ENCODE measurements around the gene FADS3. TPM values are rescaled to one million over a fixed set of nuclear protein-coding genes. Genes with fewer than 3 reads are reported as not detected.
A peak's percentile ranks its signal among the peaks of the same experiment; 100 is the strongest.

FADS3 gene
- total RNA-seq, 1 donor from 2014 or later = 10.1 TPM

DNA sequence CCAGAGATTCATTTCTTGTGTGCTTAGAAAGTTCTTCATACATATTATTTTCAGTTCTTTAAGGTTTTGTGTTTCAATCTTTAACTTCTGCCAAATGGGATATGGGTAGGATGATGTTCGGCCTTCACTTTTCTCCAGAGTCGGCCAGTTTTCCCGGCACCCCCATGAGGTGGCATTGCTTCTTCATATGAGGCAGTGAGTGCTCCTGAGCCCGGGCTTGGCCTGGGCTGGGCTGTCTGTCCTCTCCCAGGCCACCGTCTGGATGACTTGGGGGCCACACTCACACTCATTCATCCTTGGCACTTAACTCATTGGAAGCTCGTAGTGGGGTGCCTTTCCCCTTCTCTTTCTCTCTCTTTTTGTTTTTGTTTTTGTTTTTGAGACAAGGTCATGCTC, 39.4 kb downstream of the FADS3 start:
- no peaks in the 10 kb centered on the region for H3K27me3 ChIP-seq
- no peaks in the 10 kb centered on the region for H3K4me1 ChIP-seq
- no peaks in the 10 kb centered on the region for H3K27me3 Mint-ChIP-seq (ENCODE audit: insufficient read depth, low read depth)
- H3K9me3 ChIP-seq (ENCODE audit: low read depth) = no peaks in the 10 kb centered on the region
- H3K79me2 ChIP-seq (ENCODE audit: low read depth) = peaks cover 38% of the 10 kb centered on the region
- no peaks in the 10 kb centered on the region for H3K9me3 Mint-ChIP-seq
- H3K4me2 ChIP-seq = no peak overlapping the region
- peaks cover 38% of the 10 kb centered on the region for H3K36me3 Mint-ChIP-seq
- peaks cover 14% of the 10 kb centered on the region for H3F3A ChIP-seq (ENCODE audit: low read depth)
- H2AFZ ChIP-seq (replicated peaks) = no peak overlapping the region
- H3K4me3 ChIP-seq = no peak overlapping the region
- H3K4me1 Mint-ChIP-seq = no peaks in the 10 kb centered on the region
- no peak overlapping the region for H3K4me3 Mint-ChIP-seq
- TF ChIP-seq EZH2phosphoT487 (IDR thresholded peaks at IDR 0.05) = no peak
- TF ChIP-seq, protein P1, sequence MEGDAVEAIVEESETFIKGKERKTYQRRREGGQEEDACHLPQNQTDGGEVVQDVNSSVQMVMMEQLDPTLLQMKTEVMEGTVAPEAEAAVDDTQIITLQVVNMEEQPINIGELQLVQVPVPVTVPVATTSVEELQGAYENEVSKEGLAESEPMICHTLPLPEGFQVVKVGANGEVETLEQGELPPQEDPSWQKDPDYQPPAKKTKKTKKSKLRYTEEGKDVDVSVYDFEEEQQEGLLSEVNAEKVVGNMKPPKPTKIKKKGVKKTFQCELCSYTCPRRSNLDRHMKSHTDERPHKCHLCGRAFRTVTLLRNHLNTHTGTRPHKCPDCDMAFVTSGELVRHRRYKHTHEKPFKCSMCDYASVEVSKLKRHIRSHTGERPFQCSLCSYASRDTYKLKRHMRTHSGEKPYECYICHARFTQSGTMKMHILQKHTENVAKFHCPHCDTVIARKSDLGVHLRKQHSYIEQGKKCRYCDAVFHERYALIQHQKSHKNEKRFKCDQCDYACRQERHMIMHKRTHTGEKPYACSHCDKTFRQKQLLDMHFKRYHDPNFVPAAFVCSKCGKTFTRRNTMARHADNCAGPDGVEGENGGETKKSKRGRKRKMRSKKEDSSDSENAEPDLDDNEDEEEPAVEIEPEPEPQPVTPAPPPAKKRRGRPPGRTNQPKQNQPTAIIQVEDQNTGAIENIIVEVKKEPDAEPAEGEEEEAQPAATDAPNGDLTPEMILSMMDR (IDR thresholded peaks at IDR 0.05) = no peak
- TF ChIP-seq EZH2 (IDR thresholded peaks at IDR 0.05) = no peak
- no peak overlapping the region for H3K27ac ChIP-seq
- no peak overlapping the region for H3K9ac ChIP-seq
- peaks cover 17% of the 10 kb centered on the region for H3K36me3 ChIP-seq
- H3K27ac Mint-ChIP-seq = peak overlapping the region; percentile 34
- DNase-seq (ENCODE audit: low spot score) = no peak
- H4K20me1 ChIP-seq (ENCODE audit: low read depth) = peaks cover 44% of the 10 kb centered on the region

DNA sequence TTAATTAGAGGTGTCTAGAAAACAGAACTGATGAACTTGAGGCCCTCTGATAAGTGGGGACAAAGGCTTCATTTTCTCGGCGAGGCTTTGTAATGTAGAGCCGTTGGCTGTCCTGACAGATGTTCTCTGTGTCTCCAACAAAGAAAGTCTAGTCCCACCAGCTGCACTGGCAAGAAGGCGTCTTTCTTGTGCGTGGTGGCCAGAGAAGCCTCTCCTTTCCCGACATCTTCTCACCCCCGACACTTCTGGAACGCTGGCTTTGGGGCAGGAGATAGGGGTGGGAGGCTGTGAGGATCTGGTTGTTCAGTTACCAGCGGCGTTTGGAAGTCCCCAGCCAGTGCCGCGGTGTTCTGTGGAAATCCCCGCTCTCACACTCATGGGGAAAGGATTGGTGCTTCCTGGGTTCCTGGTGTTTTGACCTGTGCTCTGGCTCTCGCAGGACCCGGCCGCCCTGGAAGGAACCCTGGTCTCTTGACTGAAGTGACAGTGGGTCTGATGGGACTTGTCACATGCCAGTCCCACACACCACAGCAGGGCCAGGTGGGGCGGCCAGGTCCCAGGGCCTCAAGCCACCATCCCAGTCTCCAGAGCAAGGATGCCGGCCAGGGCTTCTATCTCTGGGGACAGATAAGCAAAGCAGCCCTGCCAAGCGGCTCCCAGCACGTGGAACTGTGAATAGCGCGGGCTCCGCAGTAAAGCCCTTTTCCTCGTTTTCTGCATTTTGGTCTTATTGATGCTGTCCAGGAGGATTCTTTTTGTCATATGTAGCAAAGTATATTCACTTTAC, 40.0 kb downstream of the FADS3 start:
- Histone ChIP-seq H3F3A (ENCODE audit: low read depth) (peaks cover 14% of the 10 kb centered on the region), H3K9ac (no peak overlapping the region), H3K4me2 (no peak overlapping the region), H3K27me3 (no peaks in the 10 kb centered on the region), H3K27ac (no peak overlapping the region), H3K4me1 (no peaks in the 10 kb centered on the region), H3K9me3 (ENCODE audit: low read depth) (no peaks in the 10 kb centered on the region), H2AFZ (replicated peaks) (no peak overlapping the region), H3K79me2 (ENCODE audit: low read depth) (peaks cover 37% of the 10 kb centered on the region), H4K20me1 (ENCODE audit: low read depth) (peaks cover 44% of the 10 kb centered on the region), H3K36me3 (peaks cover 17% of the 10 kb centered on the region), H3K4me3 (no peak overlapping the region)
- TF ChIP-seq EZH2 (IDR thresholded peaks at IDR 0.05) = no peak
- TF ChIP-seq EZH2phosphoT487 (IDR thresholded peaks at IDR 0.05) = no peak
- TF ChIP-seq, protein P1 (IDR thresholded peaks at IDR 0.05) = no peak
- Mint-ChIP-seq H3K27me3 (ENCODE audit: insufficient read depth, low read depth) (peaks cover 2% of the 10 kb centered on the region), H3K4me3 (no peak overlapping the region), H3K27ac (no peak overlapping the region), H3K4me1 (no peaks in the 10 kb centered on the region), H3K36me3 (peaks cover 40% of the 10 kb centered on the region), H3K9me3 (no peaks in the 10 kb centered on the region)
- DNase-seq (ENCODE audit: low spot score) = no peak

DNA sequence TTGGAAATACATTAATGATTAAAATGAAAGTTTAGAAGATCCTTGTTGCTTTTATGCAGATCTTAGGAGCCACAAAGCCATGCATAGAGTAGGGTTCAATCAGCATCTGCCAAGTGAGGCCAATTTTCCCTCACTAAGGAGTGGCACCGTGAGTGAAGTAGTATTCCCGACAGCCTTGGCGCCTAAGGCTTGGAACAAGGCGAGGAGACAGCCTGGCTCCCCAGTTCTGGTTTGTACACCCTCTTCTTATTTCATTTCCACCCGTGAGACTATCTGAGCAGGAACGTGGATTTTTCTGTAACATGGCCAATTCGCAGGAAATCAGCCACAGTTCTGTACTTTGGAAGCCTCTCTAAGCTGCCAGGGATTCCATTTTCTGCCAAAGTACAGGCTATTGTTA, 40.7 kb downstream of the FADS3 start:
- H3K27ac ChIP-seq = no peak overlapping the region
- no peaks in the 10 kb centered on the region for H3K9me3 Mint-ChIP-seq
- peaks cover 41% of the 10 kb centered on the region for H3K36me3 Mint-ChIP-seq
- no peak overlapping the region for H3K9ac ChIP-seq
- peaks cover 17% of the 10 kb centered on the region for H3K36me3 ChIP-seq
- no peak overlapping the region for H3K4me3 ChIP-seq
- no peaks in the 10 kb centered on the region for H3K4me1 ChIP-seq
- H2AFZ ChIP-seq (replicated peaks) = no peak overlapping the region
- no peaks in the 10 kb centered on the region for H3K9me3 ChIP-seq (ENCODE audit: low read depth)
- no peaks in the 10 kb centered on the region for H3K27me3 ChIP-seq
- H3K27ac Mint-ChIP-seq = no peak overlapping the region
- H3F3A ChIP-seq (ENCODE audit: low read depth) = peaks cover 14% of the 10 kb centered on the region
- no peak overlapping the region for H3K4me2 ChIP-seq
- peaks cover 30% of the 10 kb centered on the region for H3K79me2 ChIP-seq (ENCODE audit: low read depth)
- H3K27me3 Mint-ChIP-seq (ENCODE audit: insufficient read depth, low read depth) = peaks cover 2% of the 10 kb centered on the region
- DNase-seq (ENCODE audit: low spot score) = no peak
- peaks cover 44% of the 10 kb centered on the region for H4K20me1 ChIP-seq (ENCODE audit: low read depth)
- no peaks in the 10 kb centered on the region for H3K4me1 Mint-ChIP-seq
- H3K4me3 Mint-ChIP-seq = no peak overlapping the region
- TF ChIP-seq, protein P1 (IDR thresholded peaks at IDR 0.05) = no peak
- no peak for TF ChIP-seq EZH2 (IDR thresholded peaks at IDR 0.05)
- no peak for TF ChIP-seq EZH2phosphoT487 (IDR thresholded peaks at IDR 0.05)
